H1 (cell line): ENCODE results near the gene SPATA25. TPM values are rescaled to one million over a fixed set of nuclear protein-coding genes. Genes with fewer than 3 reads are reported as not detected.

Experiments
- CTCF ChIA-PET: fragments of 300-600 bp; sonication (Branson Sonifier 250); formaldehyde crosslinking; loops from one replicate; lab custom pipeline; 2021; ENCODE audit not compliant: partially characterized antibody; lab: Charles Lee
- POLR2A ChIA-PET: fragments of 300-600 bp; sonication (Branson Sonifier 250); formaldehyde crosslinking; loops from one replicate; lab custom pipeline; 2021; ENCODE audit warnings: inconsistent platforms; ENCODE audit not compliant: partially characterized antibody; lab: Charles Lee
- DNase-seq, 2 experiments: peaks; one replicate each; pipeline versions ENCODE4 v3.0.0 to v3.0.0-alpha.2; 2010 to 2022; ENCODE audit warnings: low spot score in 2 of 2, low read depth in 1 of 2, mixed read lengths in 1 of 2
- FAIRE-seq: peaks from 2 replicates; lab custom pipeline; 2011; peaks lifted over from hg19 to GRCh38; lab: Jason Lieb, UNC
- H2AFZ ChIP-seq: 2 replicates; pipeline ENCODE4 v1.8.1; 2012; ENCODE audit warnings: low read length, inconsistent platforms
- H2AK5ac ChIP-seq: 2 replicates; pipeline ENCODE4 v1.6.1; 2013; ENCODE audit warnings: low read depth, low read length
- H2BK120ac ChIP-seq: replicated peaks from 2 replicates; pipeline ENCODE3; 2013; ENCODE audit warnings: low read depth, low read length, inconsistent platforms
- H2BK12ac ChIP-seq: 2 replicates; pipeline ENCODE4 v1.6.1; 2013; ENCODE audit warnings: low read depth, low read length
- H2BK15ac ChIP-seq: 2 replicates; pipeline ENCODE4 v1.6.1; 2013; ENCODE audit warnings: low read length
- H2BK20ac ChIP-seq: 2 replicates; pipeline ENCODE4 v1.6.1; 2013; ENCODE audit warnings: low read length
- H2BK5ac ChIP-seq: 2 replicates; pipeline ENCODE4 v1.6.1; 2013; ENCODE audit warnings: low read depth, low read length
- H3K14ac ChIP-seq: 2 replicates; pipeline ENCODE4 v1.6.1; 2013; ENCODE audit warnings: inconsistent platforms; ENCODE audit not compliant: insufficient read length
- H3K18ac ChIP-seq: 2 replicates; pipeline ENCODE4 v1.6.1; 2013; ENCODE audit warnings: low read length; ENCODE audit errors: extremely low read depth
- H3K23ac ChIP-seq: 2 replicates; pipeline ENCODE4 v1.6.1; 2013; ENCODE audit warnings: inconsistent platforms; ENCODE audit not compliant: insufficient read length
- H3K23me2 ChIP-seq: 2 replicates; pipeline ENCODE4 v1.6.1; 2013; ENCODE audit warnings: low read depth, low read length
- H3K27ac ChIP-seq: 2 replicates; pipeline ENCODE4 v1.6.1; 2011; ENCODE audit warnings: low read depth, low read length, inconsistent platforms
- H3K27me3 ChIP-seq, 4 experiments: replicated peaks in 1 of 4; 1 replicate in 1 of 4; 2 replicates in 3 of 4; pipeline versions ENCODE4 v1.6.1 to v1.8.1; 2011 to 2013; ENCODE audit warnings: low read length in 3 of 4, mild to moderate bottlenecking in 3 of 4, inconsistent platforms in 2 of 4, mixed read lengths in 2 of 4, moderate library complexity in 1 of 4; ENCODE audit not compliant: control insufficient read depth in 3 of 4, insufficient read depth in 3 of 4; ENCODE audit errors: extremely low read depth in 1 of 4
- H3K36me3 ChIP-seq, 4 experiments: 2 replicates each; pipeline versions ENCODE4 v1.6.1 to v1.8.1; 2011 to 2013; ENCODE audit warnings: mild to moderate bottlenecking in 4 of 4, low read length in 3 of 4, moderate library complexity in 2 of 4, control low read depth in 1 of 4, inconsistent platforms in 1 of 4; ENCODE audit not compliant: insufficient read depth in 4 of 4, control insufficient read depth in 2 of 4
- H3K4ac ChIP-seq: replicated peaks from 2 replicates; pipeline ENCODE3; 2013; ENCODE audit warnings: low read length, low read depth, mixed read lengths, inconsistent platforms; ENCODE audit not compliant: insufficient read length
- H3K4me1 ChIP-seq, 4 experiments: replicated peaks in 1 of 4; 1 replicate in 1 of 4; 2 replicates in 3 of 4; pipeline versions ENCODE4 v1.6.1 to v1.8.1; 2011 to 2013; ENCODE audit warnings: low read length in 3 of 4, inconsistent platforms in 2 of 4, mixed read lengths in 1 of 4; ENCODE audit not compliant: insufficient read depth in 4 of 4, control insufficient read depth in 3 of 4
- H3K4me2 ChIP-seq, 2 experiments: 2 replicates each; pipeline versions ENCODE4 v1.6.1 to v1.8.1; 2011 to 2013; ENCODE audit warnings: low read depth in 2 of 2, low read length in 2 of 2, control low read depth in 1 of 2, inconsistent platforms in 1 of 2, mild to moderate bottlenecking in 1 of 2; ENCODE audit not compliant: insufficient read depth in 1 of 2
- H3K4me3 ChIP-seq, 4 experiments: fragments of 200-600, 300-600 bp in 1 of 4; sonication (generic), shearing (Covaris generic), sonication (Bioruptor Twin) in 1 of 4; 2 replicates each; pipeline versions ENCODE4 v1.5.1 to v1.8.1; 2011 to 2016; ENCODE audit warnings: low read length in 4 of 4, low read depth in 3 of 4, control low read depth in 2 of 4, inconsistent platforms in 2 of 4, mild to moderate bottlenecking in 2 of 4, mixed read lengths in 1 of 4, moderate library complexity in 1 of 4; ENCODE audit not compliant: insufficient read depth in 2 of 4; ENCODE audit errors: extremely low read depth in 1 of 4
- H3K56ac ChIP-seq: replicated peaks from 2 replicates; pipeline ENCODE3; 2013; ENCODE audit warnings: low read depth, mild to moderate bottlenecking, mixed read lengths, low read length, inconsistent platforms; ENCODE audit not compliant: insufficient read length
- H3K79me1 ChIP-seq: 2 replicates; pipeline ENCODE4 v1.6.1; 2013; ENCODE audit warnings: low read depth, low read length, control low read depth
- H3K79me2 ChIP-seq, 2 experiments: 2 replicates each; pipeline versions ENCODE4 v1.6.1 to v1.8.1; 2012 to 2013; ENCODE audit warnings: low read length in 2 of 2, mild to moderate bottlenecking in 2 of 2, inconsistent platforms in 1 of 2; ENCODE audit not compliant: insufficient read depth in 2 of 2, control insufficient read depth in 1 of 2
- H3K9ac ChIP-seq, 4 experiments: replicated peaks in 1 of 4; 1 replicate in 1 of 4; 2 replicates in 3 of 4; pipeline versions ENCODE4 v1.6.1 to v1.8.1; 2011 to 2013; ENCODE audit warnings: low read depth in 3 of 4, low read length in 3 of 4, control low read depth in 2 of 4, mild to moderate bottlenecking in 2 of 4, moderate library complexity in 2 of 4, inconsistent platforms in 1 of 4; ENCODE audit errors: extremely low read depth in 1 of 4
- H3K9me3 ChIP-seq, 2 experiments: 2 replicates each; pipeline versions ENCODE4 v1.6.1 to v1.8.1; 2012 to 2013; ENCODE audit warnings: mild to moderate bottlenecking in 2 of 2, moderate library complexity in 2 of 2, control low read depth in 1 of 2, inconsistent platforms in 1 of 2, low read depth in 1 of 2, low read length in 1 of 2, mixed read lengths in 1 of 2; ENCODE audit not compliant: insufficient read depth in 2 of 2
- H4K20me1 ChIP-seq, 2 experiments: replicated peaks in 1 of 2; 2 replicates each; pipeline versions ENCODE3 to v1.8.1; 2011 to 2013; ENCODE audit warnings: inconsistent platforms in 2 of 2, low read length in 2 of 2, mild to moderate bottlenecking in 1 of 2; ENCODE audit not compliant: insufficient read depth in 2 of 2, control insufficient read depth in 1 of 2
- H4K5ac ChIP-seq: 2 replicates; pipeline ENCODE4 v1.6.1; 2013; ENCODE audit warnings: low read length, low read depth, mixed read lengths, inconsistent platforms; ENCODE audit not compliant: insufficient read length
- H4K8ac ChIP-seq: 2 replicates; pipeline ENCODE4 v1.8.0; 2013; ENCODE audit warnings: mild to moderate bottlenecking, moderate library complexity, low read length, inconsistent platforms; ENCODE audit not compliant: insufficient read depth; ENCODE audit errors: extremely low read depth
- H4K91ac ChIP-seq: replicated peaks from 2 replicates; pipeline ENCODE3; 2013; ENCODE audit warnings: low read length, mixed read lengths, inconsistent platforms; ENCODE audit not compliant: insufficient read length
- BCL11A ChIP-seq, 2 experiments: IDR thresholded peaks; one replicate each; pipeline ENCODE4 v1.6.1; 2011; ENCODE audit warnings: low read depth in 2 of 2, low read length in 2 of 2, mild to moderate bottlenecking in 2 of 2
- CHD2 ChIP-seq: IDR thresholded peaks from 2 replicates; pipeline ENCODE4 v1.6.1; 2012; ENCODE audit warnings: low read length, improper control_type of control experiment
- KDM4A ChIP-seq: IDR thresholded peaks from one replicate; pipeline ENCODE4 v1.7.1; 2012; ENCODE audit warnings: low read depth, mild to moderate bottlenecking, moderate library complexity, low read length, inconsistent platforms; ENCODE audit not compliant: severe bottlenecking
- NANOG ChIP-seq: IDR thresholded peaks from 2 replicates; pipeline ENCODE4 v1.6.1; 2011; ENCODE audit warnings: low read length, low read depth, mild to moderate bottlenecking, inconsistent platforms; ENCODE audit not compliant: insufficient read depth, poor library complexity, severe bottlenecking
- POLR2AphosphoS5 ChIP-seq: IDR thresholded peaks from 2 replicates; pipeline ENCODE4 v1.6.1; 2011; ENCODE audit warnings: low read depth, low read length
- RAD21 ChIP-seq, 2 experiments: IDR thresholded peaks in 1 of 2; conservative IDR thresholded peaks in 1 of 2; 2 replicates each; pipeline ENCODE4 v1.6.1; 2011; ENCODE audit warnings: low read depth in 2 of 2, low read length in 2 of 2, improper control_type of control experiment in 1 of 2, inconsistent platforms in 1 of 2, mild to moderate bottlenecking in 1 of 2, moderate library complexity in 1 of 2
- RBBP5 ChIP-seq: IDR thresholded peaks from 2 replicates; pipeline ENCODE4 v1.7.1; 2012; ENCODE audit warnings: low read depth, mild to moderate bottlenecking, inconsistent platforms, low read length, moderate library complexity, borderline replicate concordance
- SRF ChIP-seq: IDR thresholded peaks from 2 replicates; pipeline ENCODE4 v1.6.1; 2011; ENCODE audit warnings: mild to moderate bottlenecking, low read depth, low read length, moderate library complexity
- YY1 ChIP-seq: IDR thresholded peaks from 2 replicates; pipeline ENCODE4 v1.6.1; 2011; ENCODE audit warnings: low read depth, mild to moderate bottlenecking, low read length
- WGBS, 2 experiments: shearing (Covaris generic) in 1 of 2; methylation state at CpG; one replicate each; pipeline versions ENCODE4 v1.1.6 to v1.1.7; 2013 to 2015; ENCODE audit warnings: low lambda C conversion rate in 2 of 2, mixed read lengths in 2 of 2, inconsistent platforms in 1 of 2, low coverage in 1 of 2, missing lambda C conversion rate in 1 of 2; ENCODE audit not compliant: insufficient replicate concordance in 2 of 2, insufficient coverage in 1 of 2, insufficient read length in 1 of 2; ENCODE audit errors: extremely low coverage in 1 of 2, missing lambda C conversion rate in 1 of 2; 5-methylcytosine and 5-hydroxymethylcytosine counted together
- polyA plus RNA-seq, 7 experiments: library from polyadenylated mRNA; depleted of rRNA in 3 of 7; stranded (reverse) in 5 of 7; unstranded in 2 of 7; fragments of >200 nt in 5 of 7; fragments of 200-250 nt in 2 of 7; gene quantifications; 1 replicate in 5 of 7; 2 replicates in 1 of 7; 4 replicates in 1 of 7; pipeline versions ENCODE4 v1.2.1 to v1.2.3, GENCODE V29; 2011 to 2013; ENCODE audit warnings: missing spikeins in 2 of 7, mixed read lengths in 2 of 7
- total RNA-seq: library from RNA; stranded (reverse); fragmentation: NEBNext Ultra II Directional; extraction: Animal tissue kit (Norgen Biotek cat#: 25700); gene quantifications from 2 replicates; pipeline ENCODE4 v1.2.1, GENCODE V29; 2021

The SPATA25 gene
- total and polyA plus RNA-seq, 2 of the 8 experiments (the other 6 are each of a cell fraction or from before 2014, with no cell fraction given): 2.0 to 3.0 TPM

GRCh38 chr20:45933266-45934045, 46.0 kb upstream of the SPATA25 start:
- Histone ChIP-seq H4K20me1 (no peaks in the 10 kb centered on the region), H3K18ac (peak overlapping the region; percentile 99), H2BK12ac (no peak overlapping the region; the same call in 1 of the 2 replicates), H3K79me2 (peaks cover 0 to 22% of the 10 kb centered on the region in 2 experiments; a peak in 2 of 4 replicates), H3K4ac (peak overlapping the region; percentile 41), H3K4me1 (peaks cover 4 to 26% (median 10%) of the 10 kb centered on the region in 4 experiments), H2BK5ac (peak overlapping the region; percentile 96), H3K79me1 (no peaks in the 10 kb centered on the region; the same call in 1 of the 2 replicates), H4K5ac (peak overlapping the region; percentile 96), H3K56ac (peak overlapping the region; percentile 95), H3K14ac (no peak overlapping the region), H3K23me2 (peaks cover 3% of the 10 kb centered on the region; the same call in 1 of the 2 replicates), H4K8ac (no peak overlapping the region; the same call in none of the 2 replicates), H4K91ac (peak overlapping the region; percentile 99), H3K9me3 (no peaks in the 10 kb centered on the region), H2BK15ac (no peak overlapping the region; the same call in none of the 2 replicates), H3K23ac (no peak overlapping the region), H2BK120ac (peak overlapping the region; percentile 25), H2BK20ac (no peak overlapping the region), H3K27ac (peak overlapping the region; percentile 100), H3K4me3 (peak overlapping the region; percentile 66 to 91 (median 79)), H2AK5ac (no peak overlapping the region), H3K27me3 (no peaks in the 10 kb centered on the region), H3K9ac (peak overlapping the region in 3 of 4 experiments; percentile 87 to 100 (median 100); a peak in 6 of 7 replicates), H3K36me3 (peaks cover 0 to 8% (median 3%) of the 10 kb centered on the region in 4 experiments; a peak in 4 of 8 replicates), H2AFZ (no peak overlapping the region), H3K4me2 (peak overlapping the region; percentile 66 to 73)
- CTCF ChIA-PET: interaction anchor here (0.7 to 2.9 kb wide), 11 partner anchors 15 to 134 kb away, joined by 3 to 12 read pairs (median 4); partner anchors contain the start of gene UBE2C
- DNase-seq (peak; percentile 79 to 81), FAIRE-seq (no peak)
- POLR2A ChIA-PET: interaction anchor here (0.6 to 18.4 kb wide), 28 partner anchors 11 to 640 kb away, joined by 3 to 283 read pairs (median 8); partner anchors contain the start of genes CTSA, NEURL2, PLTP and SDC4
- 21% methylated on average over 22 of the region's 22 CpGs; no CpG with 5 or more reads in 1 of the 2 experiments for WGBS, 2 experiments
- TF ChIP-seq NANOG (peak; percentile 48), KDM4A (no peak), BCL11A (IDR thresholded peaks at IDR 0.05; ENCODE audit: low read depth in 2 of 2, low read length in 2 of 2) (no peak), CHD2 (no peak), POLR2AphosphoS5 (peak; percentile 85), SRF (no peak), RAD21 (IDR thresholded peaks at IDR 0.05 in 1 of 2, conservative IDR thresholded peaks at IDR 0.05 in 1 of 2; ENCODE audit: low read depth in 2 of 2, low read length in 2 of 2) (peak; percentile 17 to 49; a peak in 2 of 4 replicates), RBBP5 (no peak), YY1 (peak; percentile 35; the same call in 1 of the 2 replicates)
